Measurements from ENCODE around the gene ZNF362. TPM values are rescaled to one million over a fixed set of nuclear protein-coding genes. Genes with fewer than 3 reads are reported as not detected.

ZNF362 gene
- total RNA-seq, 1 donor from 2014 or later = 85.0 TPM

DNA sequence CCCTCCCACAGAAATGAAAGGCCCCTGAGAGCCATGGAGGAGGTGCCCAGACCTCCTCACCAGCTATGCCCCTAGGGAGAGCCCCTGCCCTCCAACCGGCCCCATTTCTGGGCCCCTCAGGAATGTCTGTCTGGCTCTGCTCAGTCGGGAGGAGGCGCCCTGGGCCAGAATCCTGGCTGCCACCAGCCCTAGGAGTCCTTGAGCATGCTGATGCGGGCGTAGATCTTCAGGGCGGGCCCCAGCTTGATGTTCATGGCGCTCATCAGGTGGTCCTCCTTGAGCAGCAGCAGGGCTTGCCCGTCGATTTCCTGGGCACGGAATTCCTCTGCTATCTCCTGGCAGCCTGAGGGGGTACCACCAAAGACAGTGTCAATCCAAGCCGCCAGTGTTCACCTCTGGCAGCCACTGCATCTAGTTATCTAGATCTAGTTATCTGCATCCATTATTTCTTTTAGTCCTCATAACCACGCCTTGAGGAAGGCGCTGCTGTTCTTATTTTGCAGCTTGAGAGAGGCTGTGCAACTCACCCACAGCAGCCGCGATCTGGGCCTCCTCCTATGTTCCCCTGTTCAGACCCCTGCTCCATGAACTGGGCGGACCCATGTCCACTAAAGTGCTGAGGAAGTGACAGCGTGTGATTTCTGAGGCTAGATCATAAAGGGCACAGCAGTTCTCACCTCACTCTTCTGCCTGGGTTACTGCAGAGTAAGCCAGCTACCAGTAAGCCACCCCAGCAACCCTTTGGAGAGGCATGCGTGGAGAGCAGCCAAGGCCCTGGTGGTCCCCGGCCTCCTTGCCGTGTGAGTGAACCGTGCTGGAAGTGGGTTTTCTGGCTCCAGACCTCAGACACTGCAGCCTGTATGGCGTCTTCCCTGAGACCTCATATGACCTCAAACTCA, 68.6 kb downstream of the ZNF362 start:
- peaks cover 47% of the 10 kb centered on the region for H3K36me3 Mint-ChIP-seq (ENCODE audit: low read depth)
- TF ChIP-seq, protein P1, sequence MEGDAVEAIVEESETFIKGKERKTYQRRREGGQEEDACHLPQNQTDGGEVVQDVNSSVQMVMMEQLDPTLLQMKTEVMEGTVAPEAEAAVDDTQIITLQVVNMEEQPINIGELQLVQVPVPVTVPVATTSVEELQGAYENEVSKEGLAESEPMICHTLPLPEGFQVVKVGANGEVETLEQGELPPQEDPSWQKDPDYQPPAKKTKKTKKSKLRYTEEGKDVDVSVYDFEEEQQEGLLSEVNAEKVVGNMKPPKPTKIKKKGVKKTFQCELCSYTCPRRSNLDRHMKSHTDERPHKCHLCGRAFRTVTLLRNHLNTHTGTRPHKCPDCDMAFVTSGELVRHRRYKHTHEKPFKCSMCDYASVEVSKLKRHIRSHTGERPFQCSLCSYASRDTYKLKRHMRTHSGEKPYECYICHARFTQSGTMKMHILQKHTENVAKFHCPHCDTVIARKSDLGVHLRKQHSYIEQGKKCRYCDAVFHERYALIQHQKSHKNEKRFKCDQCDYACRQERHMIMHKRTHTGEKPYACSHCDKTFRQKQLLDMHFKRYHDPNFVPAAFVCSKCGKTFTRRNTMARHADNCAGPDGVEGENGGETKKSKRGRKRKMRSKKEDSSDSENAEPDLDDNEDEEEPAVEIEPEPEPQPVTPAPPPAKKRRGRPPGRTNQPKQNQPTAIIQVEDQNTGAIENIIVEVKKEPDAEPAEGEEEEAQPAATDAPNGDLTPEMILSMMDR (IDR thresholded peaks at IDR 0.05) = no peak
- DNase-seq (ENCODE audit: low spot score) = peak; percentile 74
- no peaks in the 10 kb centered on the region for H3K9me3 Mint-ChIP-seq (ENCODE audit: low read depth)
- no peaks in the 10 kb centered on the region for H3K27me3 Mint-ChIP-seq (ENCODE audit: low read depth)
- H3K4me1 Mint-ChIP-seq (ENCODE audit: low read depth) = peaks cover 21% of the 10 kb centered on the region
- H3K4me3 Mint-ChIP-seq (ENCODE audit: unreplicated experiment) = no peak overlapping the region
- H3K27ac Mint-ChIP-seq (ENCODE audit: unreplicated experiment) = no peak overlapping the region

DNA sequence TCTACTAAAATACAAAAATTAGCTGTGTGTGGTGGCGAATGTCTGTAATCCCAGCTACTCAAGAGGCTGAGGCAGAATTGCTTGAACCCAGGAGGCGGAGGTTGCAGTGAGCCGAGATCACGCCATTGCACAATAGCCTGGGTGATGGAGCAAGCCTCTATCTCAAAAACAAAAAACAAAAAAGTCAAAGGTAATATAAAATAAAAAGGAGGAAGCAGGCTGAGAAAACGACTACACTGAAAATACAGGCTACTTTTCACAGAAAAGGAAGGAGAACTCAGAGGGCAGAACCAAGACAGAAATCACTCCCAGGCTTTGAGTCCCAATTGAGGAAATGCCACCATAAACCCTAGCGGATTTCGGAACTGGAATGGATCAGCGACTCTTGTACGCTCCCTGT, 70.5 kb downstream of the ZNF362 start:
- peaks cover 49% of the 10 kb centered on the region for H3K36me3 Mint-ChIP-seq (ENCODE audit: low read depth)
- H3K9me3 Mint-ChIP-seq (ENCODE audit: low read depth) = no peaks in the 10 kb centered on the region
- H3K4me3 Mint-ChIP-seq (ENCODE audit: unreplicated experiment) = no peak overlapping the region
- DNase-seq (ENCODE audit: low spot score) = no peak
- TF ChIP-seq, protein P1 (IDR thresholded peaks at IDR 0.05) = no peak
- peaks cover 26% of the 10 kb centered on the region for H3K4me1 Mint-ChIP-seq (ENCODE audit: low read depth)
- H3K27me3 Mint-ChIP-seq (ENCODE audit: low read depth) = no peaks in the 10 kb centered on the region
- H3K27ac Mint-ChIP-seq (ENCODE audit: unreplicated experiment) = no peak overlapping the region

DNA sequence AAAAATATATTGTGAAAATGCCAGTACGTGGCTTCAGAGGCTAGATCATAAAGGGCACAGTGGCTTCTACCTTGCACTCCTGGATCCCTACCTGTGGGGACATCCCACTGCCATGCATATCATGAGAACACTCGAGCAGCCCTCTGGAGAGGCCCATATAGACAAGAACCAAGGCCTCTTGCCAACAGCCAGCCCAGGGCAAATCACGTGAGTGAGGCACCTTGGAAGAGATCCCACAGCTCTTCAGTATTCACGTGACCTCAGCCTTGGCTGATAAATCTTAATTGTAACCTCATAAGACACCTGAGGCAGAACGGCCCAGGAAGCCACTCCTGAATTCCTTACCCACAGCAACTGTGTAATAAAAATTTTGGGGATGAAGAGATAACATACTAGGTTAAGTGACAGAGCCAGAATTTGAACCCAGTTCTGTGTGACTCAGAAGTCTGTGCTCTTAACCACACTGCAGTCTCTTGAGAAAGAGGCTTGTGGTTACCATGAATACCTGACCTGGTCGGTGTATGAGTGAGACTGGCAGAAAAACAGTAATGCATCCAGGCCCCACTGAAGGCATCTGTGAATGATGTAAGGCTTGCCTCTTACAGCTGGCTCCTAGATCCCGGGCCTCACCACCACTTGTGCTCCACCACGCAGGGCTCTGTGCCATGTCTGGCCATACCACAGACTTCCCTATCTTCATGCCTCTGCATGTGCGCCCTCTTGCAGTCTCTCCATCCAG, 71.5 kb downstream of the ZNF362 start:
- no peaks in the 10 kb centered on the region for H3K27me3 Mint-ChIP-seq (ENCODE audit: low read depth)
- TF ChIP-seq, protein P1 (IDR thresholded peaks at IDR 0.05) = no peak
- peaks cover 53% of the 10 kb centered on the region for H3K36me3 Mint-ChIP-seq (ENCODE audit: low read depth)
- DNase-seq (ENCODE audit: low spot score) = no peak
- H3K4me3 Mint-ChIP-seq (ENCODE audit: unreplicated experiment) = no peak overlapping the region
- H3K9me3 Mint-ChIP-seq (ENCODE audit: low read depth) = no peaks in the 10 kb centered on the region
- H3K4me1 Mint-ChIP-seq (ENCODE audit: low read depth) = peaks cover 36% of the 10 kb centered on the region
- peak overlapping the region; percentile 27 for H3K27ac Mint-ChIP-seq (ENCODE audit: unreplicated experiment)

DNA sequence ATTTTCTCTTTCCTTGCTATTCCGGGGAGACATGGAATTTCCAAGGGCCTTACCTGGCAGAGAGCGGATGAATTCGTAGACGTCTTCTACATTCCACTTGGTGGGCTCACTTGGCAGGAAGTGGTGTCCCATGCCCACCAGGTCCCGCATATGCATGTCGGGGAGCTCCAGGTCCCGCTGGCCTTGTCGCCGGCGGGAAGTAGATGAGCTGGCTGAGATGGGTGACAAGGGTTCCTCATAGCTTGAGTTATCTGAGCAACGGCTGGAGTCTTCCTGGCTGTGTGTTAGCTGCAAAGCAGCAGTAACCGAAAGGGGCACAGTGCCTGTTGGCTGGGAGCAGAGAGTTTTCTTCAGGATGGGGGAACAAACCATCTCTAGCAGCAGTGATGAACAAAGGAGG, 72.5 kb downstream of the ZNF362 start:
- Mint-ChIP-seq H3K4me1 (ENCODE audit: low read depth) (peaks cover 46% of the 10 kb centered on the region), H3K27me3 (ENCODE audit: low read depth) (no peaks in the 10 kb centered on the region), H3K4me3 (ENCODE audit: unreplicated experiment) (no peak overlapping the region), H3K27ac (ENCODE audit: unreplicated experiment) (peak overlapping the region; percentile 63), H3K36me3 (ENCODE audit: low read depth) (peaks cover 52% of the 10 kb centered on the region), H3K9me3 (ENCODE audit: low read depth) (no peaks in the 10 kb centered on the region)
- TF ChIP-seq, protein P1 (IDR thresholded peaks at IDR 0.05) = no peak
- DNase-seq (ENCODE audit: low spot score) = no peak

DNA sequence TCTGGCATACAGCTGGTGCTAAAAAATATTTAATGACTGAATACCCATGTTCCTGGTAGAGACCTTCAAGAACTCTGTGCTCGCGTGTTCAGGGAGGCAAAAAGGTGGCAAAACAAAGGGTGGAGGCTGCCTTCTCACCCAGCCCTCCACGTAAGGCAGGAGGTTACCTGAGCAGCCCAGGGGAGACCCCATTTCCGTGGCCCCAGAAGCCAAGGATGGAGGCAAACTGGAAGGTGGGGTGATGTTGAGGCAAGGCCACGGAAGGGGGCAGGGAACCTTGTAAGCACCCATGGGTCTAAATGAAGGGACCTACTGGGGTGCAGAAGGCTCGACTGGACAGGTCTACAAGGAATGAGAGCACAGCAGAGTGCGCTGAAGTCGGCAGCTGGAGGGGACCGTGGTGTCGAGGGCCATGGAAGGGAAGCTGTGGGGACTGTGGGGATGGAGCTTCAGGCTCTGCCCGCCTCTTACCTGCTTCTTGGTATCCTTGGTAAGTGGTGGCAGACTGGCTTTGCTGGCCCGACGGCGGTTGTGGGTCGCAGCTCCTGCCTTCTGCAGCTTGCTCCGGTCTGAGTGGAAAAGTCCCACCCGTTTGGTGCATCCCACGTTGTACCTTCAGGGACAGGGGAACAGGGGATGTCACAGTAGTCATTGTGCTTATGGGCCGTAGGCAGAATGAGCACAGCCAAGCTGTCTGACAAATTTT, 73.5 kb downstream of the ZNF362 start:
- no peak overlapping the region for H3K4me3 Mint-ChIP-seq (ENCODE audit: unreplicated experiment)
- no peaks in the 10 kb centered on the region for H3K27me3 Mint-ChIP-seq (ENCODE audit: low read depth)

More for the DNA sequence above, 73.5 kb downstream of the ZNF362 start:
- DNase-seq (ENCODE audit: low spot score) = no peak
- H3K9me3 Mint-ChIP-seq (ENCODE audit: low read depth) = no peaks in the 10 kb centered on the region
- peaks cover 53% of the 10 kb centered on the region for H3K4me1 Mint-ChIP-seq (ENCODE audit: low read depth)
- TF ChIP-seq, protein P1 (IDR thresholded peaks at IDR 0.05) = no peak
- no peak overlapping the region for H3K27ac Mint-ChIP-seq (ENCODE audit: unreplicated experiment)
- peaks cover 53% of the 10 kb centered on the region for H3K36me3 Mint-ChIP-seq (ENCODE audit: low read depth)
